Ishikawa (cell line): ENCODE data around the gene ALKBH5.

Experiments
- CEBPB ChIP-seq: IDR thresholded peaks from 2 replicates; pipeline ENCODE4 v1.6.1; 2012
- CREB1 ChIP-seq: IDR thresholded peaks from 2 replicates; pipeline ENCODE4 v1.6.1; 2012; ENCODE audit warnings: low read depth
- EGR1 ChIP-seq: IDR thresholded peaks from 2 replicates; pipeline ENCODE4 v1.6.1; 2012
- EP300 ChIP-seq: IDR thresholded peaks from 2 replicates; pipeline ENCODE4 v1.6.1; 2012; ENCODE audit warnings: borderline replicate concordance
- FOXM1 ChIP-seq: IDR thresholded peaks from 2 replicates; pipeline ENCODE4 v1.6.1; 2012; ENCODE audit warnings: low read depth, borderline replicate concordance
- NFIC ChIP-seq: IDR thresholded peaks from 2 replicates; pipeline ENCODE4 v1.6.1; 2012
- RAD21 ChIP-seq: IDR thresholded peaks from 2 replicates; pipeline ENCODE4 v1.6.1; 2012; ENCODE audit warnings: low read depth
- REST ChIP-seq: IDR thresholded peaks from 2 replicates; pipeline ENCODE4 v1.6.1; 2012; ENCODE audit warnings: low read depth, mild to moderate bottlenecking
- TAF1 ChIP-seq: IDR thresholded peaks from 2 replicates; pipeline ENCODE4 v1.6.1; 2012; ENCODE audit warnings: low read depth, mild to moderate bottlenecking
- TCF12 ChIP-seq: IDR thresholded peaks from 2 replicates; pipeline ENCODE4 v1.6.1; 2012; ENCODE audit warnings: low read depth
- TEAD4 ChIP-seq: IDR thresholded peaks from 2 replicates; pipeline ENCODE4 v1.6.1; 2012
- YY1 ChIP-seq: IDR thresholded peaks from 2 replicates; pipeline ENCODE4 v1.6.1; 2012; ENCODE audit warnings: low read depth
- ZBTB7A ChIP-seq: IDR thresholded peaks from 2 replicates; pipeline ENCODE4 v1.6.1; 2012; ENCODE audit warnings: low read depth
- TF ChIP-seq, protein P1 (sequence below): IDR thresholded peaks from 2 replicates; pipeline ENCODE4 v1.6.1; 2012
- TF ChIP-seq, protein P2 (sequence below): IDR thresholded peaks from 2 replicates; pipeline ENCODE4 v1.6.1; 2012

ALKBH5 gene

GRCh38 chr17:18245038-18245776 lies 61.6 kb downstream of the ALKBH5 start:
- TF ChIP-seq YY1 (no peak), REST (no peak), EP300 (no peak), TAF1 (no peak), CREB1 (no peak), TEAD4 (no peak), CEBPB (no peak), ZBTB7A (no peak), FOXM1 (no peak), RAD21 (no peak), TCF12 (no peak), EGR1 (no peak)
- TF ChIP-seq, protein P1, sequence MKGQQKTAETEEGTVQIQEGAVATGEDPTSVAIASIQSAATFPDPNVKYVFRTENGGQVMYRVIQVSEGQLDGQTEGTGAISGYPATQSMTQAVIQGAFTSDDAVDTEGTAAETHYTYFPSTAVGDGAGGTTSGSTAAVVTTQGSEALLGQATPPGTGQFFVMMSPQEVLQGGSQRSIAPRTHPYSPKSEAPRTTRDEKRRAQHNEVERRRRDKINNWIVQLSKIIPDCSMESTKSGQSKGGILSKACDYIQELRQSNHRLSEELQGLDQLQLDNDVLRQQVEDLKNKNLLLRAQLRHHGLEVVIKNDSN, result no peak

GRCh38 chr17:18246109-18246725 lies 62.6 kb downstream of the ALKBH5 start:
- no peak for TF ChIP-seq FOXM1
- no peak for TF ChIP-seq CEBPB
- TF ChIP-seq, protein P2, sequence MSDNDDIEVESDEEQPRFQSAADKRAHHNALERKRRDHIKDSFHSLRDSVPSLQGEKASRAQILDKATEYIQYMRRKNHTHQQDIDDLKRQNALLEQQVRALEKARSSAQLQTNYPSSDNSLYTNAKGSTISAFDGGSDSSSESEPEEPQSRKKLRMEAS, result no peak
- no peak for TF ChIP-seq EGR1

GRCh38 chr17:18246880-18247612 lies 63.4 kb downstream of the ALKBH5 start:
- TF ChIP-seq YY1 (no peak), TAF1 (no peak; the same call in 1 of the 2 replicates), FOXM1 (no peak), CEBPB (no peak), TEAD4 (no peak), REST (no peak), EGR1 (no peak), TCF12 (peak; percentile 32; the same call in 1 of the 2 replicates), NFIC (peak; percentile 24; the same call in 1 of the 2 replicates), EP300 (0 out of 2 replicates have a peak, but pooled peaks have one; percentile 24), ZBTB7A (no peak), CREB1 (no peak), RAD21 (no peak)
- TF ChIP-seq, protein P2, result peak; percentile 73
- TF ChIP-seq, protein P1, result no peak

- no peak for TF ChIP-seq NFIC
- TF ChIP-seq, protein P1, result no peak
- TF ChIP-seq EP300, result no peak
- no peak for TF ChIP-seq ZBTB7A
- TF ChIP-seq YY1, result no peak
Observed at GRCh38 chr17:18247613-18248001, 64.0 kb downstream of the ALKBH5 start.

- TF ChIP-seq RAD21, result peak; percentile 78
- TF ChIP-seq, protein P1, result no peak
Observed at GRCh38 chr17:18248300-18248731, 64.7 kb downstream of the ALKBH5 start.
